Activated CD4-positive, alpha-beta T cell treated with anti-CD3 and anti-CD28 coated beads, Interleukin-10, Interleukin-2, amounts not matched to agents 100 ng/mL and 50 ng/mL, durations not matched to agents 16 hours and 8 hours (primary cell): ENCODE measurements around the gene ADCY4.
"Not testable (repeated sequence)": the region's sequence is repeated elsewhere in the genome, so short reads cannot be mapped to it uniquely, and the experiment has no call there.

Experiments used
- DNase-seq: peaks from one replicate; pipeline ENCODE4 v3.0.0-alpha.2; 2020

ADCY4 gene

DNA sequence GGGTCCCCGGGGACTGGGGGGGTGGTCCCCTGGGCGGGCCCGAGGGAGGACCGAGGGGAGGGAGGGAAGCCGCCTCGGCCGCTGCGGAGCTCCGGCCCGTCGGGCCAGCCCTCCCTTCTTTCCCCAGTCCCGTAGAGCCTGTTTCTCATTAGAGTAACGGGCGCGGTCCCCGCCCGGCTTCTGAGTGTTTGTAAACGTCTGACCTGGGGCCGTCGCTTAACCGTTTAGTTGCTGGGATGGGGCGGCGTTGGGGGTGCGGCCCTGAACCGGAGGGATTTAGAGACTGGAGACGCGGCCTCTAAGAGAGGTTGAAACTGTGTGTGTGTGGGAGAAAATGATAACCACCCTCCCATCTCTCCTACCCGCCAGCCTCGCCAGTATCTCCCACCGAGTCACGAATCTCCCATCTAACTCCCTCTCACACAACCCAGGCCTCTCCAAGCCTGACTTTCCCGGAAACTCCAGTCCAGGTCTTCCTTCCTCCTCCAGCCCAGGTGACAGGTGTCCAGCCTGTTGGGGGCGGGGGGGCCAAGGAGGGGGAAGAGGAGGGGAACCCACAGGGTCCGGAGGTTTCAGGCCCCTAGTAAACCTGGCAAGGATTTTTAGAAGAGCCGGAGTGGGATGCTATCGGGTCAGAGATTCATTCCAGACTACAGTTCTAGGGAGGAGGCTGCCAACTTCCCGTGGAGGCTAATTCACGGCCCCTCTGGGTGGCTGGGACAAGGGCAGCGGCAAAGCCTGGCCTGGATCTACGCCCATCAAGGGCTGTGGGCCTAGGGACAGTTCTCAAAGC lies 32.0 kb upstream of the ADCY4 start:
- no peak for DNase-seq

DNA sequence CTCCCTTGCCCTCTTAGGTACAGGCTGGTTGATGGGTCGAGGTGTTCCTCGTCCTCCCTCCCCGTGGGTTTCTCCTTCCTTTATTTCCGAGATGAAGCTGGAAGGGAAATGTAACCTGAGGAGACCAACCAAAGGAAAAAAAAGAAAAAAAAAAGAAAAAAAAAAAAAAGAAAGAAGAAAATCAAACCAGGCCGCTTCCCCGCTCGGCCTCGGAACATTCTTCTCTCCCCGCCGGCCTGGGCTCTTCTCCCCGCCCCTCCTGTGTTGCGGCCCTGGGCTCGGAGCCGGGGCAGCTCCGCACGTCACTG lies 31.5 kb upstream of the ADCY4 start:
- no peak for DNase-seq

DNA sequence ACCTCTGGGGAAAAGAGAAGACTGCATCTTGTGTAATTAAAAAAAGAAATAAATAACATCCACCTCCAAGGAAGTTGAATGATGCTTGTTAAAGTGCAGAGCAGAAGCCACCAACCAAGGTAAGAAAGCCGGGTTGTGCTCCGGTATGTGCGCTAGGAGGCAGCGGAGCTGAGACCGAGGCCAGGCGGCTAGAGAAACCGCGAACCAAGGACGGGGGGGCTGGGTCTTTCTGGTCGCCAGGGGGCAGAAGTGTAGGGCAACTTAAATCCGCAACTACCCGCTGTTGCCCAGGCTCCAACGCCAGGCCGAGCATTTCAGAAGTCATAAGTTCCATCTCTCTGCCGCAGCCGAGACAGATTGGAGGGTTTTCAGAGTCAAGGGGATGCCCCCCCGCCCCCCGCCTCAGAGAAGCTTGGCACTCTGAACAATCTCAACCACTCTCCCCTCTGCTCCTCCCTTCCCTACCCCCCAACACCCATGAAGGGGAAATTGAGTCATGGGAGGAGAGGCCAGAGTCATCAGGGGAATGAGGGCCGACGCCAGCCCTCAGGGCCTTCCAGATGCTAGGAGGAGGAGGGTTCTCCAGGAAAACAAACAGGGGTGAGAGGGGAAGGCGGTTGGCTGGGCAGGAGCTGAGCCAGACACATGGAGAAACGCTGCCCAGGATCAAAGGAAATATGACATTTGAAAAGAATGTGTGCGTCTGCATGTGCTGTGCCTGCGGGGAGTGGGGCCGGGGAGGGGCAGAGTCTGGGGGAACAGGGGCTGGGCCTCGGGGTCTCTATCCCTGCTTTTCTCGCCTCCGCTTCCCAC lies 30.9 kb upstream of the ADCY4 start:
- peak; percentile 70 for DNase-seq

DNA sequence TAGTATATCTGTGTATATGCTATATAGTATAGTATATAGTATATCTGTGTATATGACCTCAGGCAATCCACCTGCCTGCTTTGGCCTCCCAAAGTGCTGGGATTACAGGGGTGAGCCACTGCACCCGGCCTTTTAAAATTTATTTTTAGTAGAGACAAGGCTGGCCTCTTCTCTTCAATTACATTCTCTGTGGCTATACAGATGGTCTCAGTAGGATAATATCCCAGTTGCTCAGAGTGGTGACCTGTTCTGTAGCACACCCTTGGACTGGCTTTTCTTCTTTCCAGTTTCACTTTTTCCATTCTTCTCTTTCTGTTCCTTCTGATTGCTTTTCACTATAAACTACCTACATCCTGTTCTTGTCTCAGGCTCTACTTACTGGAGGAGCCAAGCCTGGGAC lies 30.0 kb upstream of the ADCY4 start:
- no peak for DNase-seq

DNA sequence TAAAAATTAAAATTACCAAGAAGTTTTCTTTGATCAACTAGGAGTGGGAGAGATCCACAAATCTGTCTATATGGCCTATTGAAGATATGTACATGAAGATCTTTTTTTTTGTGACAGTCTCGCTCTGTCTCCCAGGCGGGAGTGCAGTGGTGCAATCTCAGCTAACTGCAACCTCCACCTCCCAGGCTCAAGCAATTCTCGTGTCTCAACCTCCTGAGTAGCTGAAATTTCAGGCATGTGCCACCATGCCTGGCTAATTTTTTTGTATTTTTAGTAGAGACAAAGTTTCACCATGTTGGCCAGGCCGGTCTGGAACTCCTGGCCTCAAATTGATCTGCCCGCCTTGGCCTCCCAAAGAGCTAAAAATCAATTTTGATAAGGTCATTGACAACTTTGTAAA lies 28.5 kb upstream of the ADCY4 start:
- DNase-seq, result no peak

DNA sequence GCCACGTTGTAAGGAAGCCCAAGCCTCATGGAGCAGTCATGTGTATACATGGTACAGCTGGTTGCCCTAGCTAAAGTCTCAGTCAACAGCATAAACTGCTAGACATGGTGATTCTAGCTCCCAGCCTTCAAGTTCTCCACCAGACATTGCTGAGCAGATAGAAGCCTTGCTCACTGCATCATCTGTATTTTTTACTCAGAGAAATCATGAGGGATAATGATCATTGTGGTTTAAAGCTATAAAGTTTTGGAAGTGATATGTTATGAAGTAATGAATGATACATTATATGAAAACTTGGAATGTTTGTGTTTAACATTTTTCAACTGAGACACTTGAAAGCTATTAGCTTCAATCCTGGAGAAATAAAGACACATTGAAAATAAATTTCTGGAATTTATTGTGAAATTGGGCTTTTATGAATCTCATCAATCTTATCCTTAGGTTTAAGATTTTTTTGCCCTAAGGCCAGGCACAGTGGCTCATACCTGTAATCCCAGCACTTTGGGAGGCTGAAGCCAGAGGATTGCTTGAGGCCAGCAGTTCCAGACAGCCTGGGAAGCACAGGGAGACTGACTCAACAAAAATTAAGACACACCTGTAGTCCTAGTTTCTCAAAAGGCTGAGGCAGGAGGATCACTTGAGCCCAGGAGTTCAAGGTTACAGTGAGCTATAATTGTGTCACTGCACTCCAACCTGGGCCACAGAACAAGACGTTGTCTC lies 27.5 kb upstream of the ADCY4 start:
- no peak for DNase-seq

DNA sequence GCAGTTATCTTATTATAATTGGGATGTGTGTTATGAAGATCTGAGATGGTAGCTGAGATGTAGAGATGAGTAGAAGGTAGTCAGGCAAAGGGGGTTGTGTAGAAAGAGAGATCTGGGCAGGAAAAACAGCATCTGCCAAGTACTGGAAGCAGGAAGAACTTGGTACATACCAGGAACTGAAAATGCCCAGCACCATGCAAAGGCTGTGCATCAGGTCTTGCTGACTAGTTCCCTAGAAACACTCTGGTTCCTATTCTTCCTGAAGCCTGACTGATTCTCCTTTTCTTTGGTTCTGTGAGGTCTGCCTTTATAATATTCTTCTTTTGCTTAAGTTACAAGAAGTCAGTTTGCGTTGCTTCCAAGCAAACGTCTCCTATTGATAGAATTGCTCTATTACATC lies 26.5 kb upstream of the ADCY4 start:
- DNase-seq, result no peak

DNA sequence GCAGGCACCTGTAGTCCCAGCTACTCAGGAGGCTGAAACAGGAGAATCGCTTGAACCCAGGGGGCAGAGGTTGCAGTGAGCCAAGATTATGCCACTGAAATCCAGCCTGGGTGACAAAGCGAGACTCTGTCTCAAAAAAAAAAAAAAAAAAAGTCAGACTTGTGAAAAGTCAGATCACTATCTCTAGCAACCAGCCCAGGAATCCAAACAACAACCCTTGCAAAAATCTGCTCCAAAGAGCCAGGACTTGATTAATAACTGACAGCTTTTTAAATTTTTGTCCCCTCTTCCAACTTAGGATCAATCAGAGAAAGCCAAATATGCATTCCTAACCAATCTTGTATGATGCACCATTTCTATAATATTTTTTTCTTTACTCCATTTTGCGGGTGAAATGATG lies 25.4 kb upstream of the ADCY4 start:
- DNase-seq, result no peak

DNA sequence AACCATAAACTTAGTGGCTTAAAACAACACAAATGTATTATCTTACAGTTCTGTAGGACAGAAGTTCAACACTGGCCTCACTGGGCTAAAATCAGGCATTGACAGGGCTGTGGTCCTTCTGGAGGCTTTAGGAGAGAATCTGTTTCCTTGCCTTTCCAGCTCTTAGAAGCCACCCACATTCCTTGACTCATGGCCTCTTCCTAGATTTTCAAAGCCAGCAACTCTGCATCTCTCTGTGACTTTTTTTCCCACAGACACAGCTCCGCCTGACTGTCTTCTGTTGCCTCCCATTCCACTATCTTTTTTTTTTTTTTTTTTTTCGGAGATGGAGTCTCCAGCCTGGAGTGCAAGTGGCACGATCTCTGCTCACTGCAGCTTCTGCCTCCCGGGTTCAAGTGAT lies 21.3 kb upstream of the ADCY4 start:
- DNase-seq, result no peak

DNA sequence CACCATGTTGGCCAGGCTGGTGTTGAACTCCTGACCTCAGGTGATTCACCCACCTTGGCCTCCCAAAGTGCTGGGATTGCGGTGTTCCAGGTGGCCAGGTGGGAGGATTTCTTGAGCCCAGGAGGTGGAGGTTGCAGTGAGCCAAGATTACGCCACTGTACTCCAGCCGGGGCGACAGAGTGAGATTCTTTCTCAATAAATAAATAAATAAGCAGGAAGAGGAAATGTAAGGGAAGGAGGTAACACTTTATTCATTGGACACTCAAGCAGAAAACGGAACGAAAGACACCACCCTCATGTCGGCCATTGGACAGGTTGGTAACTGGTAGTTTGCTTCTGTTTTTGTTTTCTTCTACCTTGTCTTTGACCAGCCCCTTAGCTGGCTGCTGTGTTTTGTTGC lies 20.1 kb upstream of the ADCY4 start:
- DNase-seq, result no peak

DNA sequence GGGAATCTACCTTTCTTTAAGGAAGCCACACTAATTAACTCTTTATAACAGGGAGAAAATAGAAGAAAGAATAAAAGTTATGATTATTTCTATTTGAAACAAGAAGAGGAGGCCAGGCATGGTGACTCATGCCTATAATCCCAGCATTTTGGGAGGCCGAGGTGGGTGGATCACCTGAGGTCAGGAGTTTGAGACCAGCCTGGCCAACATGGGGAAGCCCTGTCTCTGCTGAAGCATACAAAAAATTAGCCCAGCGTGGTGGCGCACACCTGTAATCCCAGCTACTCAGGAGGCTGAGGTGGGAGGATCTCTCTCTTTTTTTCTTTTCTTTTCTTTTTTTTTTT lies 19.6 kb upstream of the ADCY4 start:
- not testable (repeated sequence) for DNase-seq

DNA sequence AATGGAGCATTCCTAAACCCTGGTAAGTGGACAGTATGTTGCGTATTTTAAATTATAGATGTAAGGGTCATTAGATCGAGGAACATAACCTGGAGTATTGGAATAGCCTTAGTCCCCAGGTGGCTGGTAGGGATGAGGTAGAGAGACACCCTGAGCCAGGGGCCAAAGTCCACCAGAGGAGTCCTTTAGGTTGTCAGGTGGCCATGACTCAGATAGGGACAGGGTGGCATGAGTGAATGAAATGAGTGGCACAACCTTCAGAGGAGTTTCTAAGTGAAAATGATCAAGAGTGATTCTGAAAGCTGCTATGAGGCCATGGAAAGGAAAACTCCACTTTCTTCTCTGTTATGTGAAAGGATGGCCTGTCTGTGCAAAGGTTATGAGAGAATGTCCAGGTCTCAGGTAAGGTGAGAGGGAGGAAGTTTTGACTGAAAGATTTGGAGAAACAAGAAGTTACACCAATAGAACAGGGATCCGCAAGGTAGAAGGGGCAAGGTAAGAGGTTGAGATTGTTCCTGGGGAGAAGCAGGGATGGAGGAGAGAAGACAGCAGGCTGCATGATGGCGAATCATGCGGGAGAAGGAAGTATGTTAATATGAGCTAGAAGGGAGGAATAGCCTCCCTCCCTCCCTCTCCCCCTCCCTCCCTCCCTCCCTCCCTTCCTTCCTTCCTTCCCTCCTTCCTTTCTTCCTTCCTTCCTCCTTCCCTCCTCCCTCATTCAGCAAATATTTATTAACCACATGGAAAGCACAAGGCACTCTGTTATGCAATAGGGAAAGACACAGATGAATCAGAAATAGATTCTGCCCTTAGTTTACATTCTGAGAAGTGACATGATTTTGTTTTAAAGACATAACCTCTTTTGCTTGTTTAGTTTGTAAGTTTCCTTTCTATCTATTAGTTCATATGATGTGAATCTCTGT lies 18.9 kb upstream of the ADCY4 start:
- DNase-seq, result no peak

DNA sequence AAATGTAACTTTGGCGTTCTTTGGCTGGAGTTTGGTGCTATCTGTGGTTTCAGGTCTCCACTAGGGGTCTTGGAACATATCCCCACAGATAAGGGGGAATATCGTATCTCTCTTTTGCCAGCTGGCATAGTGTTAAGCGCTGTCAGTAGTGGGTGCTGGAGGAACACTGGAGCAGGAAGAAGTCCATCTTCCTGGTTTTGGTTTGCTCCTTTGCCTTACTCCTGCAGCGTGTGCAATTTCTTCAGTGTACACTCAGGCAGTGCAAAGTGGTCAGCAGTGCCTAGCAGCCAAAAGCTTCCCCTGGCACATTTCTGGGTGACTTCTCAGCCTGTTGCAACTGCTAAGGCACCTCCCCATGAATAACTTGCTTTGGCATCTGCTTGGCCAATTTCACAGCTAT lies 16.6 kb upstream of the ADCY4 start:
- no peak for DNase-seq

DNA sequence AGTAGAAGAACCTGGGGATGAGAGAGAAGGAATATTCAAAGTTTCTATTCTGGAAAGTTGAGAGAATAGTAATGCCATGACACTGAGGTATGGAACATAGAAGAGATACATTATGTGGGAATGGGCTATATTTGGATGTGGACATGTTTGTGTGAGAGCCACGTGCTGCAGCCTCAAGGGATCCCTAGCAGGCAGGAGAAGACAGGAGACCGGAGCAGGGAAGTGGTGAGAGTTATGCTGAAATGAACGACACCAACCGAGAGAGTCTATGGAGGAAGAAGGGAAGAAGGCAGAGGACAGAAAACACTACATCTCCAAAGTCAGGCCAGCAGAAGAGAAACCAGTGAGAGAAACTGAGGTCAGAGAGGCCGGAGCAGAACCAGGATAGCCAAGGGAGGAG lies 14.9 kb upstream of the ADCY4 start:
- no peak for DNase-seq

DNA sequence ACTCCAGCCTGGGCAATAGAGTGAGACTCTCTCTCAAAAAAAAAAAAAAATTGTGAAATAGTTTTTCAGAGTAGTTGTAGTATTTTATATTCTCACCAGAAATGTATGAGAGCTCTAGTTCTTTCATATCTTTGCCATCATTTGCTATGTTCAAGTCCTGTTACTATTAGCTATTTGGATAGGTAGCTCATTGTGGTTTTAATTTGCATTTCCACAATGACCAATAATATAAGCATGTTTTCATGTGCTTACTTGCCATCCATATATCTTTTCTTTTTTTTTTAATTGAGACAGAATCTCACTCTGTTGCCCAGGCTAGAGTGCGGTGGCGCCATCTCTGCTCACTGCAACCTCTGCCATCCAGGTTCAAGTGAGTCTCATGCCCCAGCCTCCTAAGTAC lies 13.3 kb upstream of the ADCY4 start:
- no peak for DNase-seq

DNA sequence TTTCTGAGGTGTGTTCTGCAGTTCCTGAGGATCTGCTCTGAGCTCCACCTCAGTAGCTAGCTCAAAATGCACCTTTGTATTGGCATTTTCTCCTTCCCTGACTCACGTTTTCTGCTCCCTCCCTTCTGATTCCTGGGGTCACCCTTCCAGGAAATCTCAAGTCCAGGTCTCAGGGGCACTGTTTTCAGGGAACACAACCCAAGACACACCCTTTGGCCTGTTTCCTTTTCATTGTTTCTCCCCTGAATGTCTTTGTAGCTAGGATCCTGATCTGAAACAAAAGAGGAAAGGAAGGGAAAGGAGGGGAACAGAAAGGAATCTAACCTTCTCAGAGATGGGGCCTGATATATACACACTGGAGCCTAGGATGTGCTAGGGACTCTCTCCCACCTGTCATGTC lies 12.3 kb upstream of the ADCY4 start:
- no peak for DNase-seq

DNA sequence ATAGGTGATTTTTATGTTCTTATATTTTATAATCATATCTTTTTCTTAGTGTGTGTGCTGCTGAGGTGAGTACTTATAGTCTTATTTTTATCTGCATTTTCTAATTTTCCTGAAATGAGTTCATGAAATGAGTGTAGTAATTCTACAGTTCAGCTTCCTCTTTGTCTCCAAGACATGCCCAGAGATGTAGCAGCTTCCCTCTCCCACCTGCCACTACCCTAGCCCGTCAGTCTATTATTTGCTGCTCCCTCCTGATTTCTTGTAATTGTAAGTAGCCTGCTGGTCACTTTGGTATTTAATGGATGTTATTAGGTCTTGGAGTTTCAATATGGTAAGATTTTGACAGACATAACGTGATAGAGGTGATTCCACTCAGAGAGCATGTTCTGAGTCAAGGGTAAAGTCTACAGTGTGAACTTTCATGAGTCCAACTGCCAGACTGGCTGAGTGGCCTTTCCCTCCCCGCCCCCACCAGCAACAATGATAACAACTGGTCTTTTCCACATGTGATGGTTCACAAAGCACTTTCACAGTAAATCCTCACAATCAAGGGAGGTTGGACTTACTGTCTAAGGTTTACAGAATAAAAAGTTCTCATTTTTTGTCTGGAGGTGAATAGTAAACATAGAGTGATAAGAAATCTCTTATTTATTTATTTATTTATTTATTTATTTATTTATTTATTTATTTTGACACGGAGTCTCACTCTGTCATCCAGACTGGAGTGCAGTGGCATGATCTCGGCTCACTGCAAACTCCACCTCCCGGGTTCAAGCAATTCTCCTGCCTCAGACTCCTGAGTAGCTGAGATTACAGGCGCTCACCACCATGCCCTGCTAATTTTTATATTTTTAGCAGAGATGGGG lies 9.2 kb upstream of the ADCY4 start:
- no peak for DNase-seq

DNA sequence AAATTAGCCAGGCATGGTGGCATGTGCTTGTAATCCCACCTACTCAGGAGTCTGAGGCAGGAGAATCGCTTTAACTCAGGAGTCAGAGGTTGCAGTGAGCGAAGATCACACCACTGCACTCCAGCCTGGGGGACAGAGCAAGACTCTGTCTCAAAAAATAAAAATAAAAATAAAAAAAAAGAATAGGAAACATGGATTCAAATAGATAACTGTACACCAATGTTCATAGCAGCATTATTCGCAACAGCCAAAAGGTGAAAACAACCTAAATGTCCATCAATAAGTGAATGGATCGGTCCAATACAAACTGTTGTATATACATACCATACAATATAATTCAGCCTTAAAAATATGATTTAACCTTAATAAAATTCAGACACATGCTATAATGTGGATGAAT lies 8.0 kb upstream of the ADCY4 start:
- DNase-seq, result no peak

DNA sequence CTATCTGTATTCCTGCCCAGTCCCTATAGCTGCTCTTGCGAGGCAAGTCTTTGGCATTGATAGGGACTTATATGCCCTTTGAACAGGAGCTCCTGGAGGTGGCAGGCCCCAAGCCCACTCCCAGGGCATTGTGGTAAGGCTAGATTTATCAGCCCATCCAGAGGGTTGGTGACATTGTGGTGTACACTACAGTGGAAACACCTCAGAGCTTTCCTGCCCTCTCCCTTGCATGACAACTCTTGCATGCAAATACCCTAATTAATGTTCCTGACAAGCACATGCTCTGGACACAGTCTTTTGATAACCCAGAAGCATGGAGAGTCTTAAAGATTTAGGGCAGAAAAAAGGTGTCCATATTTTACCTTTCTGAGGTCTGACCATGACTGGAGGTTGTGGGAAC lies 5.7 kb upstream of the ADCY4 start:
- no peak for DNase-seq

DNA sequence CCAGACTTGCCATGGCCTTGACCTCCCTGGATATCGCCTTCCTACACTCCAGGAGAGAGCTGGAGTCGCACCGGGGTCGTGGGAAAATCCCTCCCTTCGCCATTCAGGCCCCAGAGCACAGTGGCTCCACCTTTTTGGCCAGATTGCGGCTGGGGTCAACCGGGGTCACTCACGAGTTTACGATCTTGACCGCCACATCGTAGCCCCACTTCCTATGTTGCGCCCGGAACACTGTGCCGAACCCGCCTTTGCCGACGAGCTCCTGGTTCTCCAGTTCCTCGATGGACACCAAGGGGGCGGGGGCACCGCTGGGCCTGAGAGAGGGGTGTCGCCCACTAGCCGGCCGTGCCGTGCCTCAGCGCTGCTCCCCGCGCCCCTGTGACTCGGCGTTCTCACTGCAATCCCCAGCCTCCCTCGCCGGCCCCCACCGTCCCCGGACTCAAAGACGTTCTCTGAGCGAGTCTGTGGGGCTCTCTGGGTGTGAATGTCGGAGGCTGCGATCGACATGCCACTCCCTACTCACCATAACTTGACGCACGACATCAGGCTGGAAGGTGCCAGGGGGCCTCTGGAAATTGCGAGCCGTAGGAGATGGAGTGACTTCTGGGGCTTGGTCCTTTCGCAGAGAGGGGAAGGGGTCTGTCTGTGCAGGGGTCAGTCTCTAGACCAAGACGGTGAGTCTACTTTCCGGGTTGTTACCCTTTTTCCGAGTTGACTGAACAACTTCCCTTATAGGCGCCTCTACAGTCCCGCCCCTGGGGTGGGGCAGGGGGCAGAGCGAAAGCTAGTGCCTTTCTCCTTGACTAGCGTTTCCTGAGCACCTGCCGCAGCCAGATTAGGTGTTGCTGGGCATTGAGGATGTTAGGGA lies 4.6 kb upstream of the ADCY4 start, which contains the start of gene RIPK3:
Gene RIPK3 (minus strand): TSS at position 708 of the 868 bp plus-strand sequence. CDS start 165 bp downstream, at position 543.
- peak; percentile 75 for DNase-seq

DNA sequence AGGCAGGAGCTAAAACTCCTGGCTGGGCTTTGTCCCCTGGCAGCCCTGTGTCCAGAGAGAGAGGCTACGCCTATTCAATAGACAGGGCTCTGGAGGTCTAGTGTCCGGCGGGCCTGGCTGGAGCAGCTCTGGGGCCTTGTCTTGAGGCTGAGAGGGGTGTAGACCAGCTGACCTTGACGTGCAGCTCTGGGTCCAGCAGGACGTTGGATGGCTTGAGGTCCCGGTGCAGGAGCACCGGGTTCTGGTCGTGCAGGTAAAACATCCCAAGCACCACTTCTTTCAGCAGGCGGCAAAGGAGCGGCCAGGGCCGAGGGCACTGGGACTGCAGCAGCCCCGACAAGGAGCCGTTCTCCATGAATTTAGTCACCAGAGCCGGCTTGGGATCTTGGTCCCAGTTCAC lies 4.0 kb upstream of the ADCY4 start:
- DNase-seq, result no peak
